Stimulated activated CD8-positive, alpha-beta memory T cell treated with anti-CD3 and anti-CD28 coated beads, Interleukin-4, amount 100 ng/mL, for 24 hours (primary cell): ENCODE results near the gene LIN37.

Experiments
- DNase-seq: peaks from one replicate; pipeline ENCODE4 v3.0.0-alpha.2; 2020; ENCODE audit warnings: low read depth

Gene LIN37

DNA sequence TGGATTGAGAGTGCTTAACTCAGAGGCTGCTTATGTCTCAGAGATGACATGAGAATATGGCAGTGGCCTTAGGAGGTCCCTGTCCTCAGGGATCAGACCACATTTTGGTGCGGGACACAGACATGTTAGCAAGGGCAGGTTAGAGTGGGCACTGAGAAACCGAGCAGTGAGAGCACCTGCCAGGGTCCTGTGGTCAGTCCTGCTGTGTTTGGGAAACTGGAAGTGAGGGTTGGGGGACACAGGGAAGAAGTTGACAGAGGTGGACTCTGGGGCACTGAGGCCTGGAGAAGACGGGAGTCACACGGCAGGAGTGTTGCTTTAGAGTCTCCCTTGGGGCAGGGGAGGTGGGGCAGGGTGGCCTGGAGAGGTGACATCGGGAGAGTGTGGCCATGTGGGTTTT lies 13.5 kb upstream of the LIN37 start:
- no peak for DNase-seq

DNA sequence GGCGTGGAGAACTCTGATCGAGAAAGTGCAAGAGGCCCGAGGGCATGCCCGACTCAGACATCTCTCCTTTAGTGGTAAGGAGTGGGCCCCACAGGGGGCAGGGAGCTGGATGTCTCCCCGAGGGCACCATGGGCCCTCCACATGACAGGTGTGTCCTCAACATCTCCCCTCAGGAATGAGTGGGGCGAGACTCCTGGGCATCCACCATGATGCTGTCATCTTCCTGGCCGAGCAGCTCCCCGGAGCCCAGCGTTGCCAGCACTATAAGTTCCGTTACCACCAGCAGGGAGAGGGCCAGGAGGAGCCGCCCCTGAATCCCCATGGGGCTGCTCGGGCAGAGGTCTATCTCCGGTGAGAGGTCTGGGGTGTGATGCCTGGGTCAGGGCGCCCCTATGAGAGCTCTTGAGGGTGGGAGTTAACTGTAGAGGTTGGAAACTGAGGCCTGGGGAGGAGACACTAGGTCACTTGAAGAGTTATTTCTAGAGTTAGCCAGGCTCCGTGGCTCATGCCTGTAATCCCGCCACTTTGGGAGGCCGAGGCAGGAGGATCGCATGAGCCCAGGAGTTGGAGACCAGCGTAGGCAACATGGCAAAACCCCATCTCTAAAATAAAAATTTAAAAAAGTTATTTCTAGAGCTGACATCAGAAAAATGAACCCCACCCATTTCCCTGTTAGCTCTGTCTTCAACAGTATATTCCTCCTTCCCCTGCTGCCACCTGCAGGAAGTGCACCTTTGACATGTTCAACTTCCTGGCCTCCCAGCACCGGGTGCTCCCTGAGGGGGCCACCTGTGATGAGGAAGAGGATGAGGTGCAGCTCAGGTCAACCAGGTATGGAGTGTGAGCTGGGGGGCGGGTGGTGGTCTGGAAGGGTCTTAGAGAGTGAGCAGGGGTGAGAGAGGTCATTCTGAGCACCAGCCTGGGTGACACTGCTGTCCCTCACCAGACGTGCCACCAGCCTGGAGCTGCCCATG lies 11.2 kb upstream of the LIN37 start:
- DNase-seq, result no peak

DNA sequence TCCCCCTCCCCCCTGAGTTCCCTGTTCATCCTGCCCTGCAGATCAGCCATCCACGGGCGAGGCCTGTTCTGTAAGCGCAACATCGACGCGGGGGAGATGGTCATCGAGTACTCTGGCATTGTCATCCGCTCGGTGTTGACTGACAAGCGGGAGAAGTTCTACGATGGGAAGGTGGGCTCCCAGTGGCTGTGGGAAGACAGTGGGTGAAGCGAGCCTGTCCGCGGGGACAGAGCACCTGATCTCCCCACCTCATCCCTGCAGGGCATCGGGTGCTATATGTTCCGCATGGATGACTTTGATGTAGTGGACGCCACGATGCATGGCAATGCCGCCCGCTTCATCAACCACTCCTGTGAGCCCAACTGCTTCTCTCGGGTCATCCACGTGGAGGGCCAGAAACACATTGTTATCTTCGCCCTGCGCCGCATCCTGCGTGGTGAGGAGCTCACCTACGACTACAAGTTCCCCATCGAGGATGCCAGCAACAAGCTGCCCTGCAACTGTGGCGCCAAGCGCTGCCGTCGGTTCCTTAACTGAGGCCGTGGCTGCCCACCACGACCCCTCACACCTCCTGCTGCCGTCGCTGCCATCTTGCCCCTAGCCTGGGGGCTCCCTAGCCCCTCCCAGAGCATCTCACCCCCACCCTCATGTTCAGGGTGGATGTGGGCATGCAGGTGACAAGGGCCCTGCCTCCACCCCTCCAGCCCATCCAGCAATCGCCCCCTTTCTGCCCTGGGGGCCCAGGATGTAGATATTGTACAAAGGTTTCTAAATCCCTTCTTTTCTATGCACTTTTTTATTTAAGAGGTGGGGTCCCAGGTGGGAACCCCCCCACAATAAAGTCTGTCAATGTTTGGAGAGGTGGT lies 10.1 kb upstream of the LIN37 start:
- no peak for DNase-seq

DNA sequence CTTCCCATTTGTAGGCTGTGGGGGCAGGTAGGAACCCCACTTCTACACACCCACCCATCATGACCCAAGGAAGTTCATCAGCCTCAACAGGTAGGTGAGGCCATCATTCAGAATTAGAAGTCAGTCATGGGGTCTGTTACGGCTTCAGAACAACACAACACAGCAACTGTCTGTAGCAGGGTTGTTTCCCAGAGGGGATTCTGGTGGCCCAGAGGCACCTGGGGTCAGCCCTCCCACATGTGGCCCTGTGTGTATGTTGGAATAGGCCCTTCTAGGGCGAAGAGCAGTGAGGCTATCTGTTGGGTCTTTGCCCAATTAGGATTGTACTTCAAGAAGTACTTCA lies 9.5 kb upstream of the LIN37 start:
- DNase-seq, result no peak

DNA sequence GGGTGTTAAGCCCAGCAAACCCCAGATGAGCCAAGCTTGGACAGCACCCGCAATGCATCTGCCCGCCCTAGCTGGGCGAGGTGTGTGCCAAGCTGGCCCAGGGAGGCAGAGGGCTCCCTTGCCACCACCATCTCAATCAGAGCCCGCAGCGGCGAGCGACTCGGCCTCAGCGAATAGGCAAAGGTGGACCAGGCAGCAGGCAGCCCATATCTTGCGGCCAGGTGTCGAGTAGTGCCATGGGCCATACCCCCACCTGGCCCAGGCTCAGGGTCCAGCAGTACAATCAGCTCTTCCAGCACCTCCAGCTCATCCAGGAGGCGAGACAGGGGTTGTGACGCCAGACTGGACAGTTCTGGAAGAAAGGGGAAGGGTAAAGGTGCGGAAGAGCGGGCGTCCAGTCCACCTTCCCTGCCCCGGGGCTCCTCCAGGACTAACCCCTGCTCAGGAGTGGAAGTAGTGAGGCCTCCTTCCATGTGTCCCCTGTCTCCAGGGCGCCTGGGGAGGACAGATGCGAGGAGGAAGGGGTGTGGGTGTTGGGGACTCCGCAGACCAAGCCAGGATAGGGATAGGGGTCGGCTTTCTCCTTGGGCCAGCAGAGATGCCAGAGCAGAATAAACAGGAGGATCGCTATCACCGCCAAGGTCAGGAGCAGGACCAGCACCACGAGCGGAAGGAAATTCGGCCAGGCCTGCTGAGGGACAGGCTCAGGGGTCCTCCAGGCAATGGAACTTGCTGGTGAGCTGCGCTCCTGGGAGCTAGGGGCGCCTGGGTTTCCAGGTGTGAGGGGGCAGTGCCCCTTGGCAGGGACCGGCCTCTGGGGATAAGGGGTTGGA lies 8.9 kb upstream of the LIN37 start:
- no peak for DNase-seq

DNA sequence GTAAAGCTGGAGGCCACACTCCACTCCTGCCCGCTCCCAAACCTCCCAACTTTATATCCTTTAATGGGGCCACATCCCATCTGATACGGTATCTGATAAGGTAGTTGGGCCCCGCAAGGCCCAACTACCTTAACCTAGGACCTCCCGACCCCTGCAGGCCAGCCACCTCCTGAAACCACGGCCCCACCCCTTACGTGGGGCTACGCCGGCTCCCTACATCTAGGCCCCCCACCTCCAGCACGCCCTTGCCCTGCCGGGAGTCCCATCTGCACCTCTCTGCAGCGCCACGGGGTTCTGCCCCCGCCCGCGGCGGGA lies 8.3 kb upstream of the LIN37 start:
- no peak for DNase-seq

DNA sequence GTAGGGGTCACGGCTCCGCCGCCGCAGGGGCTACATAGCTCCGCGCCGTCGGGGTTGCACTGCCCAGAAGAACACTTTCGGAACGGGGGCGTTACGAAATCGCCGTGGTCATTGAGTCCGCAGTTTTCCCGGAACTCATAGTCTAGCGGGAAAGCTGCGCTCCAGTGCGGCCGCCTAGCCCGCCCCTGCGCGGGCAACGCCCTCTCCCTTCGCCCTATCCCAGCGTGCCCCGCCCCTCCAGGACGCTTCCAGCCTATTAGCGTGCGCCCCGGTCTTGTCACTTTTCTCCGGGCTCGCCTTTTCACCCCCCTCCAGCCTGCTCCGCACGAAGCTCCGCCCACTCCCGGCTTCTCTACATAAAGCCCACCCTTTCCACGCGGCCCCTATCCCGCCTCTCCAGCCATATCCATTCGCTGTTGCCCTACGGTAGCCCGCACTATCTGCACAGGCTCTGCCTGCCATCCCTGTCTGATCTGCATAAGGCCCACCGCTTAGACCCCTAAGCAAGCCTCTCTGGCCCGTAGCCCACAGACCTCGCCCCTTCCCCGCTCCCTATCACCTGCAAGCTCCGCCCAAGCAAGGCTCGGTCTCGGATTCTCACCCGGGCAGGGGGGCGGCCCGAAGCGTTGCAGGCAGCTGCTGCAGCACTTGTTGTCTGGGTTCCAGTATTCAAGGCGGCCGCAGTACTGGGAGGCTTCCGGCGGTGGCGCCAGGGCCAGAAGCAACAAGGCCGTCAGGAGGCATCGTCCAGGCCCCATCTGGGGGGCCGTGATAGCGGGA lies 7.8 kb upstream of the LIN37 start:
- DNase-seq, result peak; percentile 96

DNA sequence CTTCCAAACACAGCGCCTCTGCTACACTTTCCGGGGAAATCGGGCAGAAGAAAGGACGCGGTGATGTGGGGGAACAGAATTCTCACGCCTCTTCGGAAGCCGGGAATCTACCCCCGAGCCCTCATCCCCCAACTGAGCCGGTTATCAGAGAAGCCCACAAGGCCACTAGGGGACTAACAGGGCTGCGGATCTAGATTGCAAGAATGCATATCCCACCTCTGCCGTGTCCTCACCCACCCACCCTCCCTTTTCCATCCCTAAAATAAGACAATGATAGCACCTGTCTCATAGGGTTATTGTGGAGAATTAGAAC lies 7.2 kb upstream of the LIN37 start:
- no peak for DNase-seq

DNA sequence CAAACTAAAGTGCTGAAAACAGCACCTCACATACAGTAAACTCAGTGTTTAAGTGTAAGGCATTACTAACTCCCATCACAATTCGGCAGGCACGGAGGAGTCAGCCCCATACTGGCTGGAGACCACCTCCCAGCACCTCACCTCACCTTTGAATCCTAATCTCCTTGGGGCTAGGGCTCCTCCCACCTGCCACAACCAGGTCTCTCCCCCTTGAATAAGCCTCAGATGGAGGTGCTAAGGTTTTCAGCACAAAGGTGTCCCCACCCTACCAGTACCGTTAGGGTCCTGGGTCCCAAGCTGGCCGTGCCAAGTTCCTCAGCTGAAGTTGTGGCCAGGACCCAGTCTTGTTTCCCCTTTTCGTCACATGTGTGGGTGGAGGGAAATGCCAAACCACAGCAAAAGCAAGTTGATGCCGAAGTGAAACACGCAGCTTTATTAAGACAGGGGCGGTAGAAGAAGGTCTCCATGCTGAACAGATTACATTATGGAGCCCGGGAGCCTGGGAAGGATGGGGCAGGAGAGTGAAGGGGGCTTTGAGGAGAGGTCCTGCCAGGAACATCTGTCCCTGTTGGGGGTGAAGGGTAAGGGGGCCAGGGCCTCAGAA lies 6.2 kb upstream of the LIN37 start, which contains the start of gene IGFLR1:
Gene IGFLR1, minus strand, starts transcription at position 332 of the 604 bp plus-strand sequence. CDS start 1,272 bp downstream, outside the sequence.
- peak; percentile 58 for DNase-seq

DNA sequence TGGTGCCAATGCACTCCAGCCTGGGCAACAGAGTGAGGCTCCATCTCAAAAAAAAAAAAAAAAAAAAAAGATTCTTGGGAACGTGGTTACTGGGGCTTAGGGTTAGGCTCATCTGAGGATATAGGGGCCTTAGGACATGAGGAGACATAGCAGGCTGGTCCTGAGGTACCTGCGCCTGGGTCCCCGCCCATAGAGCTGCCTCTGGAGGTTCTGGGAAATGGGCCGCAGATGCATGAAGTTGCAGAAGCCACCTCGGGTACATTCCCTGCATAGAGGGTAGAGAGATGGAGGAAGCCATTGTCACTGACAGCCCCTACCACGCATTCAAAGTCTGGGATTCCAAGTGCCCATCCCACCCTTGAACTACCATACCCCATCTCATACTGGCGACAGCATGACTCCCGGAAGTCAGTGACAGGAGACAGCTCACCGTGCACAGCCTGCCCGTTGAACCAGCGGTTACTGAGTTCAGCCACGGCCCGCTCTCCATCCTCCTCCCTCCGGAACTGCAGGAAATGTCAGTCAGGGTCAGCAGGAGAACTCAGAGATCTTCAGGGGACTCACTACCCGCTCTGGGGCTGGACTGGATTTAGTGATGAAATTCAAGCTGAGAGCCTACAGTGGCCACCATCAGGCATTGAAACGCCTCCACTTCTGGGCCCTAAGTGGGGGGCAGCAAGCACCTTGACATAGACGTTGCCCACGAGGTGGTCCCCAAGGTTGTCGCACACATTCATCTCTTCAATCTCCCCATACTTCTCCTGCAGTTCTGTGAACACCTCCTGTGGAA lies 4.5 kb upstream of the LIN37 start:
- DNase-seq, result no peak

DNA sequence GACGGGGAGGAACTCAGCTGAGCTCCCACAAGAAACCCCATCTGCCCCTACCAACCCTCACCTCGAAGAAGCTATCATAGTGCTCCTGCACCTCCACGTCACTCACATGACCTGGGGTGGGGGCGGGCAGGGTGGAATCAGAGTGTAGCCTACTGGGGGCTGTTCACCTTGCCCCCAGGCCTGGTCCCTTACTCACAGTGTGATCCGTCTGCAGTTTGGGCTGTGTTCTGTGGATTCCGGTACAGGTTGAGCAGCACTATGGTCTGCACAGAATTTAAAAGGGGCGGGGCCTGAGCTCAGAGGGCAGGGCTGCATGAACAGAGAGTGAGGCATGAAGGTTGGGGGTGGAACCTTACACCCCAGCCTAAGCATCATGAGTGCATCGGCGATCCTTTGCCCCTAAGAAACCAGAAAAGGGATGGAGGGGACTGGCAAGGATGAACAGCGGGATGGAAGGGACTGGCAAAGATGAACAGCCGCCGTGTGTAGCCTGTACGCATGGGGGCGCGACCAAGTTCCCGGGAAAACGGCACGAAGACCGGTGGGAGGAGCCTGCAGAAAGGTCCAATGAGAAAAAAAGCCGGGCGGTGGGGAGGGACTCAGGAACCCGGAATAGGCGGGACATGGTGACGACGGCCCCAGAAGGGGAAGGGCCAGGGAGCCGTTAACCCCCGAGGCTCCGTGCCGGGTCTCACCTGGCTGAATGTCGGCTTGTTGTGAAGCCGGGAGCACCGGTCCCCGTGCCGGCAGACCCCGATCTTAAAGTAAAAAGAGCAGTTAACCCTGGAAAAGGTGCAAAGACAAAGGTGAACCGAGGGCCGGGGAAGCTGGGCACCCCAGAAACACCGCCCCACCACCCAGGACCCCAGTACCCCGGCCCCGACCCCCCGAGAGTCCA lies 3.7 kb upstream of the LIN37 start:
- peak; percentile 83 for DNase-seq

DNA sequence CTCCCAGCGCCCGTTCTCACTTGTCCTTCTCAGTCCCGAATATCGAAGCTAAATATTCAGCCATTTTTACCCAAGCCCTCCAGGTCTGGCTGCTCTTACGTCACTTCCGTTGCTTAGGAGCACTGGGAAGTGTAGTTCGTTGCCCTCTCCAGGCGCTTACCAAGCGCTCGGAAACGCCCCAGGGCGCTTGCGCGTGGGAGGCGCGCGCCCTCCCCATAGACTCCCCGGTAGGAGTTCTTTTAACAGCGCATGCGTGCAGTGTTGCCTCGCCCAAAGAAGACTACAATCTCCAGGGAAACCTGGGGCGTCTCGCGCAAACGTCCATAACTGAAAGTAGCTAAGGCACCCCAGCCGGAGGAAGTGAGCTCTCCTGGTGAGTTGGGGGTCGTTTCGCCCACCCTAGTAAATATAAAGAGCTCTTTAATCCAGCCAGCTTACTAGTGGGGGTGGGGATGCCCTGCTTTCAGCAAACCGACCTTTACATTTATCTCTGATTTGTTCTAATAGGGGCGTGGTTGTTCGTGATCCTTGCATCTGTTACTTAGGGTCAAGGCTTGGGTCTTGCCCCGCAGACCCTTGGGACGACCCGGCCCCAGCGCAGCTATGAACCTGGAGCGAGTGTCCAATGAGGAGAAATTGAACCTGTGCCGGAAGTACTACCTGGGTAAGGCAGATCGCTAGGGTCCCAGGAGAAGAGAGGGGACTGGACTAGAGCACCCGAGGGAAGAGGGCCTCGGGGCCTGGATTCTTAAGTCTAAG lies 2.9 kb upstream of the LIN37 start, which contains the start of the genes PSENEN and U2AF1L4:
Gene PSENEN, plus strand, starts transcription at position 324 of the 759 bp plus-strand sequence. Its CDS starts 280 bp downstream, at position 604.
Gene U2AF1L4, minus strand, starts transcription at position 91 of the 759 bp plus-strand sequence. Its CDS starts 27 bp downstream, at position 64.
- peak; percentile 92 for DNase-seq

DNA sequence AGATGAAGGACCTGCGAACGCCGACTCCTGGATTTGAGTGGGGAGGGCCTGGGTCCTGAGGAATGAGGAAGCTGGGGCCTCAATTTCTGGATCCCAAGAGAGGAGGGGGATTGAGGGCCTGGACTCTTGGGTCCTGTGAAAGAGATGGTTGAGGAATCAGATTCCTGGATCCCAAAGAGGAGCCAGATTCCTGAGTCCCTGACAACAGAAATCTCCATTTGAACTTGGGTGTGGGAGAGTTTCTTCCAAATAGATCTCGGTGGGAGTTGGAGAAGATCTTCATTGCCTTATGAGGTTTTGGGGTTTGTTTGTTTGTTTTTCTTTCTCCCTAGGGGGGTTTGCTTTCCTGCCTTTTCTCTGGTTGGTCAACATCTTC lies 2.3 kb upstream of the LIN37 start:
- DNase-seq, result no peak

DNA sequence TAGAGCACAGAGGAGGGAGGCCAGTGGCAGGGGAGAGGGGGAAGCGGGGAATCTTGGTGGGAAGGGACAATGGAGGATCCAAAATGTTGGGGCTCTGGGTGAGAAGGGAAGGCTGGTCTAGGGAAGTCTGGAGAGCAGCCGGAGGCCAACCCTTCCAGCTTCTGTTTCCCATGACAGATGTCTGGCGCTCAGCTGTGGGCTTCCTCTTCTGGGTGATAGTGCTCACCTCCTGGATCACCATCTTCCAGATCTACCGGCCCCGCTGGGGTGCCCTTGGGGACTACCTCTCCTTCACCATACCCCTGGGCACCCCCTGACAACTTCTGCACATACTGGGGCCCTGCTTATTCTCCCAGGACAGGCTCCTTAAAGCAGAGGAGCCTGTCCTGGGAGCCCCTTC lies 1.8 kb upstream of the LIN37 start:
- no peak for DNase-seq

DNA sequence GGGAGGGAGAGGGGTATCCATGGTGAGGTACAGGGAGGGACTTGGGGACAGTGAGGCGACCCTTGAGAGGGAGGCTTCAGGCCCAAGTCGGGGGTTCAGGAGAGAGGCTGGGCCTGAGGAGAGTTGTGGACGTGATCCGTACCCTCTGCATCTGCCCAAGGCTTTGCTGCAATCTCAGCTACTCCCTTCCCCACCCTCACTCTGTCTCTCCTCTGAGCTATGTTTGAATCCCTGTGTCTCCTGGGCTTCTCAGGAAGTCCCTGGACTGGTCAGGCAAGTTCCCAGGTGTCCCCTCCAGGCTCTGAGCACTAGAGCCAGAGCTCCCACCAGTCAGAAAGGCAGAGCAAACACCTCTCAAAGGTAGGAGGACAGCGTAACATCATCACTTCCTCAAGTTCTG lies 1.8 kb downstream of the LIN37 start:
- DNase-seq, result no peak

DNA sequence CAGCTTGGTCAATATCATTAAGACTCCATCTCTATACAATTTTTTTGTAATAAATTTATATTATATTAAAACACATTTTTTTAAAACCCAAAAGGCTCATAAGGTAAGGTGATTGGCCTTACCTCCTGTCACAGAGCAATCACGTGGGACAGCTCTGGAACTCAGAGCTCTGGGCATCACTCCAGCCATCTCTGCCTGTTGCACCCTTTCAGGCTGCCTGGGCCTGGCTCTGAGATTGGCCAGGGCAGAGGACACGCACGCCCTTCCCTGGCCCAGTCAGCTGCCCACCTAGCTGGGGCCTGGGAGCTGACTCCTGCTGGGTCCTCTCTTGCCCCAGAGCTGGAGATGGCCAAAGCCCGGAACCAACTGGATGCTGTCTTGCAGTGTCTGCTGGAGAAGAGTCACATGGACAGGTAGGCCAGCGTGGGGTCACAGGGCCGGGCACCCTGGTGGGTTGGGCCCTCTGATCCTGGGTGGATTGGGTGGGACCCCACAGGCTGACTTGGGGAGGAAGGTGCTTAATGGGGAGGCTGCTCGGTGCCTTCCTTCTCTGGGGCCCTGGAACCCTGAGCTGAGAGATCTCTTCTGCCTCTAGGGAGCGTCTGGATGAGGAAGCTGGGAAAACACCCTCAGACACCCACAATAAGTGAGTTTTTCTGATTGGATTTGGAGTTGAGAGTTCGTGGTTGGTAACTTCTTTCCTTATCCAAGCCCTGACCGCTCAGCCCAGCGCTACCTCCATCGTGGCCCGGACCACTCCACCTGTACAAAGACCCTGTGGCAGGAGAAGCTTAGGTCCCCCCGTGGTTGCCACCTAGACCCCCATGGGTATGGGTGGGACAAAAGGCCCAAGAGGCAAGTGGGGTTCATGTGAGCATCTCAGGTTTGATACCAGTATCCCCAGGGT lies 3.7 kb downstream of the LIN37 start:
- DNase-seq, result no peak

DNA sequence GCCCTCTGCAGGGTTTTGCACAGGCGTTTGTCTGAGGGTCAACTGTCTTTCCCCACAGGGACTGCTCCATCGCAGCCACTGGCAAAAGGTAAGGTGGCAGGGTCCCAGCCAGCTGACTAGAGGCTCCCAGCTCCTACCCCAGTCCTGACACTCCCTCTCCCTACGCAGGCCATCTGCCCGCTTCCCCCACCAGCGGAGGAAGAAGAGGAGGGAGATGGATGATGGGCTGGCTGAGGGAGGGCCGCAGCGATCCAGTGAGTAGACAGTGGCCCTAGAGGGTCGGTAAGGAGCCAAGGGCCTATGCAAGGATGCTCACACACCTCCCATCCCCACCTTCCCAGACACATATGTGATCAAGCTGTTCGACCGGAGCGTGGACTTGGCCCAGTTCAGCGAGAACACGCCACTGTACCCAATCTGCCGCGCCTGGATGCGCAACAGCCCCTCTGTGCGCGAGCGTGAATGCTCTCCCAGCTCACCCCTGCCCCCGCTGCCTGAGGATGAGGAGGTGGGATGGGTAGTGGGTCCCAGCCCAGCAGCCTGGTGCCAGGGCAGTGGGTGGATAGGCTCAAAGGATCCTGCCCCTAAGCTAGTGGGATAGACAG lies 4.5 kb downstream of the LIN37 start:
- no peak for DNase-seq
